ENCODE measurements around the gene TSGA10IP. TPM values are rescaled to one million over a fixed set of nuclear protein-coding genes. Genes with fewer than 3 reads are reported as not detected.

The TSGA10IP gene
- polyA plus RNA-seq, 1 experiment, result not detected

- Histone ChIP-seq H3K36me3 (ENCODE audit: control insufficient read depth, insufficient read depth, low read length) (peaks cover 14% of the 10 kb centered on the region), H3K4me3 (ENCODE audit: low read depth, low read length) (no peak overlapping the region), H3K27me3 (ENCODE audit: control insufficient read depth, insufficient read depth, low read length) (no peaks in the 10 kb centered on the region)
- DNase-seq (ENCODE audit: low read depth), result no peak
- CTCF ChIA-PET, result interaction anchor here (0.8 to 7.7 kb wide), 3 partner anchors 16 to 296 kb away, joined by 3 to 48 read pairs (median 4); no protein-coding TSS in a partner anchor
- POLR2A ChIA-PET, result no interaction called here
- TF ChIP-seq CTCF (IDR thresholded peaks at IDR 0.05; ENCODE audit: insufficient read depth, low read depth, low read length), result no peak
Measured at GRCh38 chr11:66007201-66007634, 61.9 kb downstream of the TSGA10IP start.

DNA sequence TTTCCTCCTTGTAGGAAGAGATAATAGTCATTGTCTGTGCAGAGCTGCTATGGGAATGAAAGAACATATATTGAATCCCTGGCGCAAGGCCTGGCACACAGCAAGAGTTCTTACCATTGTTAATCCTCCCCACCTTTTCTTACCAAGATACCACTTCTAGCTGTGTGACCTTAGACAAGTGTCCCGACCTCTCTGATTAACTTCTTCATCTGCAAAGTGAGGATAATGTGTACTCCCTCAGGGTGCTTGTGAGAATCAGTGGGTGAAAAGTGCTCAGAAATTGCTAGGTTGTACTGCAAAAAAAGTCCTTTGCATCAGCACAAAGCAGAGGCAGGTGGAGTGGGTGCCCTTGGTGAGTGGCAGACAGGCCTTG is 62.8 kb downstream of the TSGA10IP start:
- ChIA-PET POLR2A (interaction anchor here (1.1 kb wide), 1 partner anchor 13 kb away, joined by 18 read pairs; no protein-coding TSS in a partner anchor), CTCF (interaction anchor here (0.8 to 7.7 kb wide), 3 partner anchors 15 to 297 kb away, joined by 4 to 48 read pairs (median 6); no protein-coding TSS in a partner anchor)
- DNase-seq (ENCODE audit: low read depth), result no peak
- H3K36me3 ChIP-seq (ENCODE audit: control insufficient read depth, insufficient read depth, low read length), result peaks cover 14% of the 10 kb centered on the region
- no peak overlapping the region for H3K4me3 ChIP-seq (ENCODE audit: low read depth, low read length)
- no peak for TF ChIP-seq CTCF (IDR thresholded peaks at IDR 0.05; ENCODE audit: insufficient read depth, low read depth, low read length)
- no peaks in the 10 kb centered on the region for H3K27me3 ChIP-seq (ENCODE audit: control insufficient read depth, insufficient read depth, low read length)

- peaks cover 12% of the 10 kb centered on the region for H3K36me3 ChIP-seq (ENCODE audit: control insufficient read depth, insufficient read depth, low read length)
- DNase-seq (ENCODE audit: low read depth), result no peak
- H3K27me3 ChIP-seq (ENCODE audit: control insufficient read depth, insufficient read depth, low read length), result no peaks in the 10 kb centered on the region
- TF ChIP-seq CTCF (IDR thresholded peaks at IDR 0.05; ENCODE audit: insufficient read depth, low read depth, low read length), result no peak
- H3K4me3 ChIP-seq (ENCODE audit: low read depth, low read length), result no peak overlapping the region
- ChIA-PET POLR2A (interaction anchor here (1.1 kb wide), 1 partner anchor 12 kb away, joined by 18 read pairs; no protein-coding TSS in a partner anchor), CTCF (interaction anchor here (1.5 to 7.7 kb wide), 3 partner anchors 14 to 37 kb away, joined by 3 to 48 read pairs (median 6); no protein-coding TSS in a partner anchor)
Measured at GRCh38 chr11:66008468-66009101, 63.3 kb downstream of the TSGA10IP start.

Other genes starting within 250 kb of the TSGA10IP start
- 31.4 and 50.9 TPM in 2 replicates for gene KAT5, start 233.2 kb upstream of the TSGA10IP start, polyA plus RNA-seq (2011; rRNA removed)
- 28.0 and 33.9 TPM in 2 replicates for gene RNASEH2C, start 224.7 kb upstream of the TSGA10IP start, polyA plus RNA-seq (2011; rRNA removed)
- 4.6 and 7.5 TPM in 2 replicates for gene AP5B1, start 164.5 kb upstream of the TSGA10IP start, polyA plus RNA-seq (2011; rRNA removed)
- not detected in 2 replicates for gene OVOL1, start 158.4 kb upstream of the TSGA10IP start, polyA plus RNA-seq (2011; rRNA removed)
- gene SNX32, start 111.5 kb upstream of the TSGA10IP start, polyA plus RNA-seq (2011; rRNA removed), result 0.13 and 0.22 TPM in 2 replicates
- 1,912 and 2,736 TPM in 2 replicates for gene CFL1, start 87.3 kb upstream of the TSGA10IP start, polyA plus RNA-seq (2011; rRNA removed)
- 31.1 and 63.8 TPM in 2 replicates for gene MUS81, start 85.0 kb upstream of the TSGA10IP start, polyA plus RNA-seq (2011; rRNA removed)
- gene EFEMP2, start 72.7 kb upstream of the TSGA10IP start, polyA plus RNA-seq (2011; rRNA removed), result 258 and 497 TPM in 2 replicates
- 0.15 and 0.21 TPM in 2 replicates for gene CTSW, start 65.6 kb upstream of the TSGA10IP start, polyA plus RNA-seq (2011; rRNA removed)
- gene FIBP, start 57.0 kb upstream of the TSGA10IP start, polyA plus RNA-seq (2011; rRNA removed), result 136 and 199 TPM in 2 replicates
- 23.7 and 33.4 TPM in 2 replicates for gene CCDC85B, start 54.8 kb upstream of the TSGA10IP start, polyA plus RNA-seq (2011; rRNA removed)
- gene FOSL1, start 45.1 kb upstream of the TSGA10IP start, polyA plus RNA-seq (2011; rRNA removed), result 8.2 and 10.3 TPM in 2 replicates
- gene C11orf68, start 26.4 kb upstream of the TSGA10IP start, polyA plus RNA-seq (2011; rRNA removed), result 49.8 and 81.9 TPM in 2 replicates
- gene DRAP1, start 26.1 kb upstream of the TSGA10IP start, polyA plus RNA-seq (2011; rRNA removed), result 137 and 141 TPM in 2 replicates
- gene SART1, start 16.3 kb downstream of the TSGA10IP start, polyA plus RNA-seq (2011; rRNA removed), result 12.0 and 13.2 TPM in 2 replicates
- 24.0 and 27.7 TPM in 2 replicates for gene EIF1AD, start 56.7 kb downstream of the TSGA10IP start, polyA plus RNA-seq (2011; rRNA removed)
- gene BANF1, start 57.0 kb downstream of the TSGA10IP start, polyA plus RNA-seq (2011; rRNA removed), result 210 and 223 TPM in 2 replicates
- gene CST6, start 66.5 kb downstream of the TSGA10IP start, polyA plus RNA-seq (2011; rRNA removed), result 4.8 and 5.9 TPM in 2 replicates
- 0.56 and 0.69 TPM in 2 replicates for gene CATSPER1, start 81.0 kb downstream of the TSGA10IP start, polyA plus RNA-seq (2011; rRNA removed)
- not detected in 2 replicates for gene GAL3ST3, start 103.7 kb downstream of the TSGA10IP start, polyA plus RNA-seq (2011; rRNA removed)
- 70.3 and 82.7 TPM in 2 replicates for gene SF3B2, start 106.9 kb downstream of the TSGA10IP start, polyA plus RNA-seq (2011; rRNA removed)
- 34.3 and 35.8 TPM in 2 replicates for gene PACS1, start 124.8 kb downstream of the TSGA10IP start, polyA plus RNA-seq (2011; rRNA removed)